ENCODE results near the gene AIM2. TPM values are rescaled to one million over a fixed set of nuclear protein-coding genes. Genes with fewer than 3 reads are reported as not detected.

AIM2 gene
- total RNA-seq, 1 donor from 2014 or later, result 13.8 TPM

- intact Hi-C loops (cut with micrococcal nuclease), result no loop called here
These were observed 51.5 kb downstream of the AIM2 start for GRCh38 chr1:159025043-159025442.

GRCh38 chr1:159023723-159024122 is 52.8 kb downstream of the AIM2 start:
- intact Hi-C loops (cut with micrococcal nuclease), result loop anchor here (1.0 kb wide), 1 partner anchor 10 kb away; no protein-coding TSS in a partner anchor

GRCh38 chr1:159015440-159015909 is 61.1 kb downstream of the AIM2 start:
- intact Hi-C loops (cut with micrococcal nuclease), result loop anchor here (1.0 to 10.0 kb wide), 4 partner anchors 13 to 1881 kb away; partner anchors contain the start of genes AIM2 and ETV3

- intact Hi-C loops (cut with micrococcal nuclease), result loop anchor here (1.0 to 10.0 kb wide), 4 partner anchors 13 to 1880 kb away; partner anchors contain the start of genes AIM2 and ETV3
These were observed 61.7 kb downstream of the AIM2 start for GRCh38 chr1:159014851-159015250.

GRCh38 chr1:159014003-159014571 is 62.5 kb downstream of the AIM2 start:
- intact Hi-C loops (cut with micrococcal nuclease), result loop anchor here (10.0 kb wide), 1 partner anchor 1879 kb away; the partner anchor contains the start of gene ETV3

GRCh38 chr1:159012495-159012894 is 64.1 kb downstream of the AIM2 start:
- intact Hi-C loops (cut with micrococcal nuclease), result loop anchor here (10.0 kb wide), 1 partner anchor 1878 kb away; the partner anchor contains the start of gene ETV3

Other genes starting within 250 kb of the AIM2 start
- gene MNDA, start 245.4 kb downstream of the AIM2 start, total RNA-seq, result not detected in 2 replicates
- gene PYHIN1, start 145.2 kb downstream of the AIM2 start, total RNA-seq, result 35.3 and 36.2 TPM in 2 replicates
- 301 and 307 TPM in 2 replicates for gene IFI16, start 66.9 kb downstream of the AIM2 start, total RNA-seq
- gene CADM3, start 94.8 kb upstream of the AIM2 start, total RNA-seq, result not detected in 2 replicates
- not detected in 2 replicates for gene ACKR1, start 128.1 kb upstream of the AIM2 start, total RNA-seq
- not detected in 2 replicates for gene FCER1A, start 225.6 kb upstream of the AIM2 start, total RNA-seq